HepG2 (cell line): ENCODE results near the gene ADGRB3. TPM values are rescaled to one million over a fixed set of nuclear protein-coding genes. Genes with fewer than 3 reads are reported as not detected.

Experiments used
- ATAC-seq: fragments of 200-7000 bp; cut with Tn5 transposase; 3 replicates; pipeline ENCODE4 v1.9.1; 2020; ENCODE audit warnings: mild to moderate bottlenecking, moderate library complexity
- BruUV-seq: library from RNA; stranded (reverse); fragments of 400-500 nt; replicated peaks from 2 replicates; lab custom pipeline; 2021; lab: Mats Ljungman, UMichigan
- CTCF ChIA-PET: fragments of 300-600 bp; formaldehyde crosslinking; extraction: SDS; loops from one replicate; lab custom pipeline; 2021; ENCODE audit warnings: low total read pairs, inconsistent platforms, low intra/inter-chr PET ratio; lab: Yijun Ruan, JAX
- POLR2A ChIA-PET: fragments of 350-600 bp; sonication (Branson Sonifier 250); formaldehyde crosslinking; loops from one replicate; lab custom pipeline; 2020; ENCODE audit warnings: antibody characterized with exemption, inconsistent platforms; lab: Yijun Ruan, JAX
- DNase-seq: peaks from one replicate; pipeline ENCODE4 v3.0.0-alpha.2; 2015; ENCODE audit warnings: low spot score
- FAIRE-seq: peaks from 3 replicates; lab custom pipeline; 2011; peaks lifted over from hg19 to GRCh38; lab: Jason Lieb, UNC
- H2AFZ ChIP-seq: one replicate; pipeline ENCODE4 v1.6.1; 2011; ENCODE audit warnings: low read length, inconsistent platforms
- H3K27ac ChIP-seq: fragments of 300-600 bp; 3 replicates; pipeline ENCODE4 v1.8.0; 2011; ENCODE audit warnings: mixed run types, mild to moderate bottlenecking, mixed read lengths, low read length, inconsistent platforms; ENCODE audit not compliant: insufficient read depth; ENCODE audit errors: extremely low read length
- H3K27me3 ChIP-seq, 2 experiments: fragments of 200-600 bp in 1 of 2; 2 replicates in 1 of 2; 3 replicates in 1 of 2; pipeline versions ENCODE4 v1.6.0 to v1.8.0; 2011; ENCODE audit warnings: low read length in 2 of 2, mild to moderate bottlenecking in 2 of 2, moderate library complexity in 2 of 2, inconsistent platforms in 1 of 2; ENCODE audit not compliant: insufficient read depth in 2 of 2, control insufficient read depth in 1 of 2
- H3K36me3 ChIP-seq, 2 experiments: fragments of 200-600 bp in 1 of 2; replicated peaks in 1 of 2; 2 replicates in 1 of 2; 3 replicates in 1 of 2; pipeline versions ENCODE4 v1.5.1 to v1.8.0; 2011; ENCODE audit warnings: low read length in 2 of 2, inconsistent platforms in 1 of 2; ENCODE audit not compliant: insufficient read depth in 2 of 2, control insufficient read depth in 1 of 2
- H3K4me1 ChIP-seq: 2 replicates; pipeline ENCODE4 v1.5.1; 2012; ENCODE audit warnings: low read length, inconsistent platforms; ENCODE audit not compliant: insufficient read depth
- H3K4me2 ChIP-seq: 2 replicates; pipeline ENCODE4 v1.6.0; 2011; ENCODE audit warnings: low read depth, low read length, inconsistent platforms
- H3K4me3 ChIP-seq, 3 experiments: fragments of 200-600 bp in 1 of 3; sonication (generic), shearing (Covaris generic) in 1 of 3; replicated peaks in 1 of 3; 2 replicates each; pipeline ENCODE4 v1.5.1; 2011 to 2016; ENCODE audit warnings: low read length in 3 of 3, inconsistent platforms in 2 of 3, low read depth in 2 of 3, mild to moderate bottlenecking in 2 of 3, control low read depth in 1 of 3, mixed read lengths in 1 of 3; ENCODE audit not compliant: insufficient read depth in 1 of 3
- H3K79me2 ChIP-seq: one replicate; pipeline ENCODE4 v1.6.1; 2011; ENCODE audit warnings: low read length, inconsistent platforms; ENCODE audit not compliant: insufficient read depth
- H3K9ac ChIP-seq: 2 replicates; pipeline ENCODE4 v1.6.0; 2011; ENCODE audit warnings: mild to moderate bottlenecking, low read depth, low read length, inconsistent platforms; ENCODE audit not compliant: insufficient read depth
- H3K9me3 ChIP-seq: 2 replicates; pipeline ENCODE4 v1.5.1; 2012; ENCODE audit warnings: mild to moderate bottlenecking, low read length
- H4K20me1 ChIP-seq: 2 replicates; pipeline ENCODE4 v1.6.0; 2011; ENCODE audit warnings: inconsistent platforms, mild to moderate bottlenecking, low read length, moderate library complexity; ENCODE audit not compliant: insufficient read depth
- BCL3 ChIP-seq: sonication (generic); formaldehyde crosslinking; IDR thresholded peaks from 2 replicates; pipeline ENCODE4 v1.5.1; 2020; ENCODE audit warnings: mild to moderate bottlenecking, missing genetic modification reagents, moderate library complexity
- BRD4 ChIP-seq: sonication (generic); formaldehyde crosslinking; IDR thresholded peaks from 2 replicates; pipeline ENCODE4 v1.4.0; 2020; ENCODE audit warnings: missing genetic modification reagents
- CENPBD1 ChIP-seq: sonication (generic); formaldehyde crosslinking; IDR thresholded peaks from 2 replicates; pipeline ENCODE4 v1.8.0; 2022; ENCODE audit warnings: missing genetic modification reagents, low read depth, mild to moderate bottlenecking, borderline replicate concordance
- CENPT ChIP-seq: sonication (generic); formaldehyde crosslinking; IDR thresholded peaks from 2 replicates; pipeline ENCODE4 v1.8.0; 2022; ENCODE audit warnings: low read depth, mild to moderate bottlenecking, moderate library complexity, missing genetic modification reagents
- DBP ChIP-seq: sonication (generic); formaldehyde crosslinking; IDR thresholded peaks from 2 replicates; pipeline ENCODE4 v1.4.0; 2020; ENCODE audit warnings: missing genetic modification reagents; ENCODE audit errors: not compliant biosample characterization
- ETV6 ChIP-seq: sonication (generic); formaldehyde crosslinking; conservative IDR thresholded peaks from 2 replicates; pipeline ENCODE4 v1.4.0; 2020; ENCODE audit warnings: missing genetic modification reagents
- HMGA1 ChIP-seq: sonication (generic); formaldehyde crosslinking; conservative IDR thresholded peaks from 2 replicates; pipeline ENCODE4 v1.4.0; 2020; ENCODE audit warnings: missing genetic modification reagents
- KAT8 ChIP-seq: IDR thresholded peaks from 2 replicates; pipeline ENCODE4 v1.6.1; 2016; ENCODE audit warnings: missing genetic modification reagents, missing compliant biosample characterization
- KLF16 ChIP-seq, 2 experiments: sonication (generic) in 1 of 2; formaldehyde crosslinking in 1 of 2; IDR thresholded peaks; 2 replicates each; pipeline versions ENCODE4 v1.6.1 to v1.8.0; 2016 to 2023; ENCODE audit warnings: missing genetic modification reagents in 2 of 2, missing compliant biosample characterization in 1 of 2
- KMT2B ChIP-seq: IDR thresholded peaks from 2 replicates; pipeline ENCODE4 v1.6.1; 2016; ENCODE audit warnings: missing genetic modification reagents, missing compliant biosample characterization
- NFE2L1 ChIP-seq: sonication (generic); formaldehyde crosslinking; IDR thresholded peaks from 2 replicates; pipeline ENCODE4 v1.4.0; 2020; ENCODE audit warnings: missing genetic modification reagents, mild to moderate bottlenecking, borderline replicate concordance
- RBAK ChIP-seq: sonication (generic); formaldehyde crosslinking; IDR thresholded peaks from 2 replicates; pipeline ENCODE4 v1.5.1; 2020; ENCODE audit warnings: mild to moderate bottlenecking, missing genetic modification reagents
- YEATS4 ChIP-seq: sonication (generic); formaldehyde crosslinking; IDR thresholded peaks from 2 replicates; pipeline ENCODE4 v1.4.0; 2020; ENCODE audit warnings: missing genetic modification reagents, borderline replicate concordance
- ZBTB4 ChIP-seq: sonication (generic); formaldehyde crosslinking; IDR thresholded peaks from 2 replicates; pipeline ENCODE4 v1.4.0; 2020; ENCODE audit warnings: missing genetic modification reagents, mild to moderate bottlenecking, borderline replicate concordance
- ZNF550 ChIP-seq: sonication (generic); formaldehyde crosslinking; IDR thresholded peaks from 2 replicates; pipeline ENCODE4 v1.4.0; 2020; ENCODE audit warnings: mild to moderate bottlenecking, missing genetic modification reagents, borderline replicate concordance
- ZNF891 ChIP-seq: sonication (generic); formaldehyde crosslinking; IDR thresholded peaks from 2 replicates; pipeline ENCODE4 v1.5.0; 2020; ENCODE audit warnings: mild to moderate bottlenecking, missing genetic modification reagents
- ZSCAN22 ChIP-seq: sonication (generic); formaldehyde crosslinking; IDR thresholded peaks from 2 replicates; pipeline ENCODE4 v1.4.0; 2020; ENCODE audit warnings: mild to moderate bottlenecking, missing genetic modification reagents
- ZSCAN9 ChIP-seq: IDR thresholded peaks from 2 replicates; pipeline ENCODE4 v1.6.1; 2016; ENCODE audit warnings: borderline replicate concordance
- WGBS: methylation state at CpG from one replicate; pipeline ENCODE4 v1.1.6; 2017; ENCODE audit warnings: low lambda C conversion rate; 5-methylcytosine and 5-hydroxymethylcytosine counted together
- in situ Hi-C: cut with HindIII; loops from 2 replicates; pipeline ENCODE4 v1.10.0; 2017; ENCODE audit warnings: low pct_unique_long_range_greater_than_20kb; ENCODE audit not compliant: extremely low pct_ligation_motif_present
- intact Hi-C: fragments of 100-400 bp; cut with micrococcal nuclease; formaldehyde crosslinking; loops from one replicate; pipeline ENCODE4 v1.10.0; 2022; ENCODE audit not compliant: unreplicated experiment
- polyA plus RNA-seq, 8 experiments: library from polyadenylated mRNA; depleted of rRNA in 3 of 8; stranded (reverse) in 7 of 8; unstranded in 1 of 8; fragments of >200 nt; fragmentation: Illumina TruSeq in 4 of 8; extraction: Trizol in 4 of 8; gene quantifications; 2 replicates each; pipeline versions ENCODE4 v1.2.1 to v1.2.3, GENCODE V29; 2011 to 2016; ENCODE audit warnings: low read depth in 4 of 8, missing spikeins in 1 of 8, mixed read lengths in 1 of 8; ENCODE audit not compliant: insufficient read depth in 1 of 8
- total RNA-seq, 5 experiments: library from RNA; depleted of rRNA; stranded (reverse); fragments of >200 nt; fragmentation: Illumina TruSeq; extraction: Trizol; gene quantifications; 2 replicates each; pipeline ENCODE4 v1.2.3, GENCODE V29; 2016; ENCODE audit warnings: low read depth in 1 of 5

The ADGRB3 gene
- total and polyA plus RNA-seq, 2 of the 13 experiments (the other 11 are each of a cell fraction or from before 2014, with no cell fraction given), result not detected

GRCh38 chr6:68638230-68638900 is 3.3 kb downstream of the ADGRB3 start (continued):
- TF ChIP-seq ZBTB4 (CRISPR knock-in tag) (no peak), HMGA1 (no peak), KLF16 (CRISPR knock-in tag; IDR thresholded peaks at IDR 0.05) (no peak), ZNF891 (no peak), ZSCAN9 (no peak), ZNF550 (no peak)

GRCh38 chr6:68639211-68639610 is 4.1 kb downstream of the ADGRB3 start:
- Histone ChIP-seq H3K27ac (no peak overlapping the region), H3K4me3 (no peak overlapping the region), H3K9me3 (no peaks in the 10 kb centered on the region), H3K9ac (no peak overlapping the region), H3K79me2 (no peaks in the 10 kb centered on the region), H4K20me1 (no peaks in the 10 kb centered on the region), H3K4me1 (peaks cover 10% of the 10 kb centered on the region), H2AFZ (no peak overlapping the region), H3K4me2 (no peak overlapping the region), H3K36me3 (no peaks in the 10 kb centered on the region), H3K27me3 (peaks cover 0 to 10% of the 10 kb centered on the region in 2 experiments; a peak in 2 of 5 replicates)
- no peak for FAIRE-seq
- POLR2A ChIA-PET, result no interaction called here
- in situ Hi-C loops, result loop anchor here (25.0 kb wide), 2 partner anchors 323 to 1473 kb away; no protein-coding TSS in a partner anchor
- intact Hi-C loops, result loop anchor here (2.0 to 5.0 kb wide), 3 partner anchors 330 to 1468 kb away; no protein-coding TSS in a partner anchor
- 10% methylated on average over 7 of the region's 7 CpGs for WGBS
- CTCF ChIA-PET, result interaction anchor here (1.4 to 1.6 kb wide), 2 partner anchors 140 to 329 kb away, joined by 3 to 7 read pairs; no protein-coding TSS in a partner anchor
- BruUV-seq, result no TSS peak
- no peak for DNase-seq
- ATAC-seq, result no peak
- TF ChIP-seq BCL3 (CRISPR knock-in tag) (no peak), KMT2B (CRISPR knock-in tag) (no peak), ETV6 (CRISPR knock-in tag) (no peak), CENPT (CRISPR knock-in tag) (no peak), NFE2L1 (no peak), ZSCAN22 (CRISPR knock-in tag) (no peak), BRD4 (CRISPR knock-in tag) (no peak), CENPBD1 (CRISPR knock-in tag) (no peak), DBP (CRISPR knock-in tag) (no peak), YEATS4 (no peak), KAT8 (CRISPR knock-in tag) (no peak), RBAK (CRISPR knock-in tag) (no peak)
